H1 (cell line): ENCODE data around the gene CAMK1G. TPM values are rescaled to one million over a fixed set of nuclear protein-coding genes. Genes with fewer than 3 reads are reported as not detected.

Experiments used
- CTCF ChIA-PET: fragments of 300-600 bp; sonication (Branson Sonifier 250); formaldehyde crosslinking; loops from one replicate; lab custom pipeline; 2021; ENCODE audit not compliant: partially characterized antibody; lab: Charles Lee
- POLR2A ChIA-PET: fragments of 300-600 bp; sonication (Branson Sonifier 250); formaldehyde crosslinking; loops from one replicate; lab custom pipeline; 2021; ENCODE audit warnings: inconsistent platforms; ENCODE audit not compliant: partially characterized antibody; lab: Charles Lee
- DNase-seq, 2 experiments: peaks; one replicate each; pipeline versions ENCODE4 v3.0.0 to v3.0.0-alpha.2; 2010 to 2022; ENCODE audit warnings: low spot score in 2 of 2, low read depth in 1 of 2, mixed read lengths in 1 of 2
- FAIRE-seq: peaks from 2 replicates; lab custom pipeline; 2011; peaks lifted over from hg19 to GRCh38; lab: Jason Lieb, UNC
- H2AFZ ChIP-seq: 2 replicates; pipeline ENCODE4 v1.8.1; 2012; ENCODE audit warnings: low read length, inconsistent platforms
- H2AK5ac ChIP-seq: 2 replicates; pipeline ENCODE4 v1.6.1; 2013; ENCODE audit warnings: low read depth, low read length
- H2BK120ac ChIP-seq: replicated peaks from 2 replicates; pipeline ENCODE3; 2013; ENCODE audit warnings: low read depth, low read length, inconsistent platforms
- H2BK12ac ChIP-seq: 2 replicates; pipeline ENCODE4 v1.6.1; 2013; ENCODE audit warnings: low read depth, low read length
- H2BK15ac ChIP-seq: 2 replicates; pipeline ENCODE4 v1.6.1; 2013; ENCODE audit warnings: low read length
- H2BK20ac ChIP-seq: 2 replicates; pipeline ENCODE4 v1.6.1; 2013; ENCODE audit warnings: low read length
- H2BK5ac ChIP-seq: 2 replicates; pipeline ENCODE4 v1.6.1; 2013; ENCODE audit warnings: low read depth, low read length
- H3K14ac ChIP-seq: 2 replicates; pipeline ENCODE4 v1.6.1; 2013; ENCODE audit warnings: inconsistent platforms; ENCODE audit not compliant: insufficient read length
- H3K18ac ChIP-seq: 2 replicates; pipeline ENCODE4 v1.6.1; 2013; ENCODE audit warnings: low read length; ENCODE audit errors: extremely low read depth
- H3K23ac ChIP-seq: 2 replicates; pipeline ENCODE4 v1.6.1; 2013; ENCODE audit warnings: inconsistent platforms; ENCODE audit not compliant: insufficient read length
- H3K23me2 ChIP-seq: 2 replicates; pipeline ENCODE4 v1.6.1; 2013; ENCODE audit warnings: low read depth, low read length
- H3K27ac ChIP-seq: 2 replicates; pipeline ENCODE4 v1.6.1; 2011; ENCODE audit warnings: low read depth, low read length, inconsistent platforms
- H3K27me3 ChIP-seq, 4 experiments: replicated peaks in 1 of 4; 1 replicate in 1 of 4; 2 replicates in 3 of 4; pipeline versions ENCODE4 v1.6.1 to v1.8.1; 2011 to 2013; ENCODE audit warnings: low read length in 3 of 4, mild to moderate bottlenecking in 3 of 4, inconsistent platforms in 2 of 4, mixed read lengths in 2 of 4, moderate library complexity in 1 of 4; ENCODE audit not compliant: control insufficient read depth in 3 of 4, insufficient read depth in 3 of 4; ENCODE audit errors: extremely low read depth in 1 of 4
- H3K36me3 ChIP-seq, 4 experiments: 2 replicates each; pipeline versions ENCODE4 v1.6.1 to v1.8.1; 2011 to 2013; ENCODE audit warnings: mild to moderate bottlenecking in 4 of 4, low read length in 3 of 4, moderate library complexity in 2 of 4, control low read depth in 1 of 4, inconsistent platforms in 1 of 4; ENCODE audit not compliant: insufficient read depth in 4 of 4, control insufficient read depth in 2 of 4
- H3K4ac ChIP-seq: replicated peaks from 2 replicates; pipeline ENCODE3; 2013; ENCODE audit warnings: low read length, low read depth, mixed read lengths, inconsistent platforms; ENCODE audit not compliant: insufficient read length
- H3K4me1 ChIP-seq, 4 experiments: replicated peaks in 1 of 4; 1 replicate in 1 of 4; 2 replicates in 3 of 4; pipeline versions ENCODE4 v1.6.1 to v1.8.1; 2011 to 2013; ENCODE audit warnings: low read length in 3 of 4, inconsistent platforms in 2 of 4, mixed read lengths in 1 of 4; ENCODE audit not compliant: insufficient read depth in 4 of 4, control insufficient read depth in 3 of 4
- H3K4me2 ChIP-seq, 2 experiments: 2 replicates each; pipeline versions ENCODE4 v1.6.1 to v1.8.1; 2011 to 2013; ENCODE audit warnings: low read depth in 2 of 2, low read length in 2 of 2, control low read depth in 1 of 2, inconsistent platforms in 1 of 2, mild to moderate bottlenecking in 1 of 2; ENCODE audit not compliant: insufficient read depth in 1 of 2
- H3K4me3 ChIP-seq, 4 experiments: fragments of 200-600, 300-600 bp in 1 of 4; sonication (generic), shearing (Covaris generic), sonication (Bioruptor Twin) in 1 of 4; 2 replicates each; pipeline versions ENCODE4 v1.5.1 to v1.8.1; 2011 to 2016; ENCODE audit warnings: low read length in 4 of 4, low read depth in 3 of 4, control low read depth in 2 of 4, inconsistent platforms in 2 of 4, mild to moderate bottlenecking in 2 of 4, mixed read lengths in 1 of 4, moderate library complexity in 1 of 4; ENCODE audit not compliant: insufficient read depth in 2 of 4; ENCODE audit errors: extremely low read depth in 1 of 4
- H3K56ac ChIP-seq: replicated peaks from 2 replicates; pipeline ENCODE3; 2013; ENCODE audit warnings: low read depth, mild to moderate bottlenecking, mixed read lengths, low read length, inconsistent platforms; ENCODE audit not compliant: insufficient read length
- H3K79me1 ChIP-seq: 2 replicates; pipeline ENCODE4 v1.6.1; 2013; ENCODE audit warnings: low read depth, low read length, control low read depth
- H3K79me2 ChIP-seq, 2 experiments: 2 replicates each; pipeline versions ENCODE4 v1.6.1 to v1.8.1; 2012 to 2013; ENCODE audit warnings: low read length in 2 of 2, mild to moderate bottlenecking in 2 of 2, inconsistent platforms in 1 of 2; ENCODE audit not compliant: insufficient read depth in 2 of 2, control insufficient read depth in 1 of 2
- H3K9ac ChIP-seq, 4 experiments: replicated peaks in 1 of 4; 1 replicate in 1 of 4; 2 replicates in 3 of 4; pipeline versions ENCODE4 v1.6.1 to v1.8.1; 2011 to 2013; ENCODE audit warnings: low read depth in 3 of 4, low read length in 3 of 4, control low read depth in 2 of 4, mild to moderate bottlenecking in 2 of 4, moderate library complexity in 2 of 4, inconsistent platforms in 1 of 4; ENCODE audit errors: extremely low read depth in 1 of 4
- H3K9me3 ChIP-seq, 2 experiments: 2 replicates each; pipeline versions ENCODE4 v1.6.1 to v1.8.1; 2012 to 2013; ENCODE audit warnings: mild to moderate bottlenecking in 2 of 2, moderate library complexity in 2 of 2, control low read depth in 1 of 2, inconsistent platforms in 1 of 2, low read depth in 1 of 2, low read length in 1 of 2, mixed read lengths in 1 of 2; ENCODE audit not compliant: insufficient read depth in 2 of 2
- H4K20me1 ChIP-seq, 2 experiments: replicated peaks in 1 of 2; 2 replicates each; pipeline versions ENCODE3 to v1.8.1; 2011 to 2013; ENCODE audit warnings: inconsistent platforms in 2 of 2, low read length in 2 of 2, mild to moderate bottlenecking in 1 of 2; ENCODE audit not compliant: insufficient read depth in 2 of 2, control insufficient read depth in 1 of 2
- H4K5ac ChIP-seq: 2 replicates; pipeline ENCODE4 v1.6.1; 2013; ENCODE audit warnings: low read length, low read depth, mixed read lengths, inconsistent platforms; ENCODE audit not compliant: insufficient read length
- H4K8ac ChIP-seq: 2 replicates; pipeline ENCODE4 v1.8.0; 2013; ENCODE audit warnings: mild to moderate bottlenecking, moderate library complexity, low read length, inconsistent platforms; ENCODE audit not compliant: insufficient read depth; ENCODE audit errors: extremely low read depth
- H4K91ac ChIP-seq: replicated peaks from 2 replicates; pipeline ENCODE3; 2013; ENCODE audit warnings: low read length, mixed read lengths, inconsistent platforms; ENCODE audit not compliant: insufficient read length
- HDAC6 ChIP-seq: IDR thresholded peaks from one replicate; pipeline ENCODE4 v1.7.1; 2012; ENCODE audit warnings: low read depth, mild to moderate bottlenecking, inconsistent platforms, low read length, moderate library complexity
- SRF ChIP-seq: IDR thresholded peaks from 2 replicates; pipeline ENCODE4 v1.6.1; 2011; ENCODE audit warnings: mild to moderate bottlenecking, low read depth, low read length, moderate library complexity
- WGBS, 2 experiments: shearing (Covaris generic) in 1 of 2; methylation state at CpG; one replicate each; pipeline versions ENCODE4 v1.1.6 to v1.1.7; 2013 to 2015; ENCODE audit warnings: low lambda C conversion rate in 2 of 2, mixed read lengths in 2 of 2, inconsistent platforms in 1 of 2, low coverage in 1 of 2, missing lambda C conversion rate in 1 of 2; ENCODE audit not compliant: insufficient replicate concordance in 2 of 2, insufficient coverage in 1 of 2, insufficient read length in 1 of 2; ENCODE audit errors: extremely low coverage in 1 of 2, missing lambda C conversion rate in 1 of 2; 5-methylcytosine and 5-hydroxymethylcytosine counted together
- polyA plus RNA-seq, 7 experiments: library from polyadenylated mRNA; depleted of rRNA in 3 of 7; stranded (reverse) in 5 of 7; unstranded in 2 of 7; fragments of >200 nt in 5 of 7; fragments of 200-250 nt in 2 of 7; gene quantifications; 1 replicate in 5 of 7; 2 replicates in 1 of 7; 4 replicates in 1 of 7; pipeline versions ENCODE4 v1.2.1 to v1.2.3, GENCODE V29; 2011 to 2013; ENCODE audit warnings: missing spikeins in 2 of 7, mixed read lengths in 2 of 7
- total RNA-seq: library from RNA; stranded (reverse); fragmentation: NEBNext Ultra II Directional; extraction: Animal tissue kit (Norgen Biotek cat#: 25700); gene quantifications from 2 replicates; pipeline ENCODE4 v1.2.1, GENCODE V29; 2021
- TF ChIP-seq, protein P1 (sequence below): IDR thresholded peaks from 2 replicates; pipeline ENCODE4 v1.6.1; 2011; ENCODE audit warnings: low read depth, mild to moderate bottlenecking, low read length; ENCODE audit not compliant: insufficient read depth

CAMK1G gene
- total and polyA plus RNA-seq, 2 of the 8 experiments (the other 6 are each of a cell fraction or from before 2014, with no cell fraction given): 1.00 to 1.0 TPM

DNA sequence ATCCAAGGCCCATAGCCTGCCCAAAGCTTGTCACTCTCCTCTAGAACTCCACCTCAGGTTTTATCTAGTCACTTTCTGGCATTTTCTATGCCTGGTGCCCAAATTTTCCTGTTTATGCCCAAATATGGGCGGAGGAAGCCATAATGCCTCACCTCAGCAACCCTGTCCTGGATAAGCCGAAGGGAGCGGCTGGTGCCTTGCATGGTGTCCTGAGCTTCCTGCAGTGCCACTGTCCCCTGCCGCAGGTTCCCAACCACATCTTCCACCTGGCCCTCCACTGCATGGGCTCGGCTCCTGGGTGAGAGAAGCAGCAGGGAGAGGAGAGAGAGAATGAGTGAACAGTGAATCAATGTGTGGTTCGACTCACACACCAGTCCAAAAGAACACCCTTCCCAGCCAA is 34.2 kb downstream of the CAMK1G start:
- Histone ChIP-seq H2BK12ac (no peak overlapping the region), H3K4ac (no peak overlapping the region), H2AFZ (no peak overlapping the region), H3K36me3 (no peaks in the 10 kb centered on the region), H3K4me2 (no peak overlapping the region), H3K18ac (no peak overlapping the region), H2BK120ac (no peak overlapping the region), H3K23me2 (no peaks in the 10 kb centered on the region; the same call in 1 of the 2 replicates), H3K27ac (no peak overlapping the region), H3K79me2 (no peaks in the 10 kb centered on the region), H4K8ac (no peak overlapping the region), H3K56ac (no peak overlapping the region), H2BK15ac (no peak overlapping the region), H2AK5ac (no peak overlapping the region), H3K9me3 (no peaks in the 10 kb centered on the region), H3K27me3 (no peaks in the 10 kb centered on the region), H3K23ac (no peak overlapping the region), H3K4me1 (no peaks in the 10 kb centered on the region; a peak in 2 of 7 replicates), H4K91ac (no peak overlapping the region), H4K20me1 (no peaks in the 10 kb centered on the region), H4K5ac (no peak overlapping the region), H2BK5ac (no peak overlapping the region), H3K14ac (no peak overlapping the region), H3K79me1 (no peaks in the 10 kb centered on the region), H3K4me3 (no peak overlapping the region), H2BK20ac (no peak overlapping the region), H3K9ac (no peak overlapping the region)
- DNase-seq (no peak), FAIRE-seq (no peak)
- WGBS, 2 experiments: 85% methylated on average over 5 of the region's 6 CpGs; no CpG with 5 or more reads in 1 of the 2 experiments
- CTCF ChIA-PET: interaction anchor here (1.0 to 28.8 kb wide), 7 partner anchors 8 to 49 kb away, joined by 3 to 636 read pairs (median 22); partner anchors contain the start of gene CAMK1G
- TF ChIP-seq SRF (peak; percentile 95), HDAC6 (no peak)
- TF ChIP-seq, protein P1, sequence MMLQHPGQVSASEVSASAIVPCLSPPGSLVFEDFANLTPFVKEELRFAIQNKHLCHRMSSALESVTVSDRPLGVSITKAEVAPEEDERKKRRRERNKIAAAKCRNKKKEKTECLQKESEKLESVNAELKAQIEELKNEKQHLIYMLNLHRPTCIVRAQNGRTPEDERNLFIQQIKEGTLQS: no peak
- POLR2A ChIA-PET: no interaction called here
